Breast epithelium (tissue), 3 donors: ENCODE measurements around the gene FDPS.

Experiments
- POLR2A ChIP-seq: fragments of 450-650 bp; IDR thresholded peaks from one replicate; pipeline ENCODE4 v1.6.1; 2016; ENCODE audit warnings: antibody characterized with exemption, mild to moderate bottlenecking, moderate library complexity
- POLR2AphosphoS5 ChIP-seq, 3 donors: sonication (generic); formaldehyde crosslinking; IDR thresholded peaks; one replicate each; pipeline ENCODE4 v1.6.1; 2017; ENCODE audit warnings: antibody characterized with exemption in 3 of 3
- TF ChIP-seq, protein P1 (sequence below), 3 donors: fragments of 450-650 bp; IDR thresholded peaks; one replicate each; pipeline ENCODE4 v1.5.1; 2016 to 2017; ENCODE audit warnings: antibody characterized with exemption in 3 of 3, mild to moderate bottlenecking in 3 of 3, moderate library complexity in 3 of 3

DNA sequence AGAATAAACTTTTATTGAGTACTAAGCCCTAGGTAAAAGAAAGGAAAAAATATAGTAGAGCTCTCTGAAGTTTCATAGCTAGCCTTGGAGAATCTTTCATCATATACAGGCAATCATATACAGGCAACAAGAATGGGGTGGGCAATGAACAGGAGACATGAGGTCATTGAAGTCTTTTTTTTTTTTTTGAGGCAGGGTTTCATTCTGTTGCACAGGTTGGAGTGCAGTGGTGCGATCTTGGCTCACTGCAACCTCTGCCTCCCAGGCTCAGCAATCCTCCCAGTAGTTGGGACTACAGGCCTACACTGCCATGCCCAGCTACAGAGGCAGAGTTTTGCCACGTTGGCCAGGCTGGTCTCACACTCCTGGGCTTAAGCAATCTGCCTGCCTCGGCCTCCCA is 34.2 kb downstream of the FDPS start:
- TF ChIP-seq, protein P1, sequence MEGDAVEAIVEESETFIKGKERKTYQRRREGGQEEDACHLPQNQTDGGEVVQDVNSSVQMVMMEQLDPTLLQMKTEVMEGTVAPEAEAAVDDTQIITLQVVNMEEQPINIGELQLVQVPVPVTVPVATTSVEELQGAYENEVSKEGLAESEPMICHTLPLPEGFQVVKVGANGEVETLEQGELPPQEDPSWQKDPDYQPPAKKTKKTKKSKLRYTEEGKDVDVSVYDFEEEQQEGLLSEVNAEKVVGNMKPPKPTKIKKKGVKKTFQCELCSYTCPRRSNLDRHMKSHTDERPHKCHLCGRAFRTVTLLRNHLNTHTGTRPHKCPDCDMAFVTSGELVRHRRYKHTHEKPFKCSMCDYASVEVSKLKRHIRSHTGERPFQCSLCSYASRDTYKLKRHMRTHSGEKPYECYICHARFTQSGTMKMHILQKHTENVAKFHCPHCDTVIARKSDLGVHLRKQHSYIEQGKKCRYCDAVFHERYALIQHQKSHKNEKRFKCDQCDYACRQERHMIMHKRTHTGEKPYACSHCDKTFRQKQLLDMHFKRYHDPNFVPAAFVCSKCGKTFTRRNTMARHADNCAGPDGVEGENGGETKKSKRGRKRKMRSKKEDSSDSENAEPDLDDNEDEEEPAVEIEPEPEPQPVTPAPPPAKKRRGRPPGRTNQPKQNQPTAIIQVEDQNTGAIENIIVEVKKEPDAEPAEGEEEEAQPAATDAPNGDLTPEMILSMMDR (IDR thresholded peaks at IDR 0.05): no peak
- TF ChIP-seq POLR2AphosphoS5 (IDR thresholded peaks at IDR 0.05) (no peak), POLR2A (no peak)
